Mucosa of stomach (tissue), 1 donor: ENCODE measurements around the gene ENO4.

ENCODE experiments used
- H3K27me3 ChIP-seq: one replicate; pipeline ENCODE4 v1.7.0; 2013; ENCODE audit warnings: mild to moderate bottlenecking, low read length; ENCODE audit not compliant: control insufficient read depth, insufficient read depth
- H3K36me3 ChIP-seq: one replicate; pipeline ENCODE4 v1.7.0; 2013; ENCODE audit warnings: low read length; ENCODE audit not compliant: control insufficient read depth, insufficient read depth
- H3K4me1 ChIP-seq: one replicate; pipeline ENCODE4 v1.7.0; 2013; ENCODE audit warnings: mild to moderate bottlenecking, low read length; ENCODE audit not compliant: control insufficient read depth, insufficient read depth
- H3K4me3 ChIP-seq: one replicate; pipeline ENCODE4 v1.7.0; 2013; ENCODE audit warnings: low read length
- H3K9ac ChIP-seq: one replicate; pipeline ENCODE4 v1.7.0; 2013; ENCODE audit warnings: mild to moderate bottlenecking, low read length, moderate library complexity
- H3K9me3 ChIP-seq: one replicate; pipeline ENCODE4 v1.7.0; 2013; ENCODE audit warnings: mild to moderate bottlenecking, low read length, moderate library complexity; ENCODE audit not compliant: control insufficient read depth
- donor health status: Pancreatic carcinoma.

The ENO4 gene

DNA sequence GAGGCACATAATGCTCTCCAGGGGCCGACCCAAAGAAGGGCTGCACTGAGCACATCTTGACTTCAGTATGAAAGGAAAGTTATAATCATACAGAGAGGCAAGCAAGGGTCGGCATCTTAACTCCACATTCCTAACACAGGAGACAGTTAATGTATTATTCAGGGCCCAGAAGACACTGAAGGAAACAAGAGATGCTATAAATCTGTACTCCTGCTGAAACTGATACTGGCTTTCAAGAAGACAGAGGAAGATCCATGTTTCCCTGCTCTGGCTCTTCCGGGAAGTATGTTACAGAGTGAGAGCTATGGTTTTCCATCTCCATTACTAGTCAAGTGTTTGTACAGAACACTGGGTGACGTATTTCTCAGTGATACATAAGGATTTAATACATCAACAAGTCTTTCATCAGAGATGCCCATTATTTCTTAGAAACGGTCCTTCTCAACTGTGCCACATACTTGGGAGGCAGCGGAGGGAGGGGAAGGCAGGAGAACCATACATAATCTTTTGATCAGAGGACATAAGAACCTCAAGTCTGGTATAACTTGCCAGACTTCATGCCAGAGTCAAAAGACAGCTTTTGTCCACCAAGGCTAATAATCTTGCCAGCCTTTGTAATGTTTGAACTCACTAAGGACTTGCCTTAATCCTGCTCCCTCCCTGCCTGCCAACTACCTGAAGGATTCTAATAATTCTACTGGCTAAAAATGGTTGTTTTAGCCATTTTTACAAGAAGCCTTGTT is 58.1 kb downstream of the ENO4 start:
- Histone ChIP-seq H3K36me3 (no peaks in the 10 kb centered on the region), H3K4me3 (no peak overlapping the region), H3K4me1 (no peaks in the 10 kb centered on the region), H3K9me3 (no peaks in the 10 kb centered on the region), H3K9ac (no peak overlapping the region), H3K27me3 (no peaks in the 10 kb centered on the region)

DNA sequence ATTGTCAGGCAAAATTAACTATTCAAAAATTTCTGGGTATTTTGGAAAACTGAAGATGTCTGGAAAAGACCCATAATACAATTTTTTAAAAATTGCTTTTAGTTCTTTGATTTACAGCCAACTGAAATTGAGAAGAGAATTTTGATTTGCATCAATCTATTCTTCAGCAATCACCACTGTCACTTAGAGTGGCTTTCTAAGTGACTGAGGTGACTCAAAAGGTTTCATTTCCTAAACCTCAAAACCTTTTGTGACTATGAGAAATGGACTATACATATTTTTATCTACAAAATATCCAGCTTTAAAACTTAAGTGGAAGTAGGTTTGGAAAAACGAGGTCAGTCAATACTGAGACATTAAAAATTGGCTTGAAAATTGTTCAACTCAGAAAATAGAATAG is 60.0 kb downstream of the ENO4 start:
- H3K36me3 ChIP-seq, result no peaks in the 10 kb centered on the region
- H3K4me1 ChIP-seq, result no peaks in the 10 kb centered on the region

DNA sequence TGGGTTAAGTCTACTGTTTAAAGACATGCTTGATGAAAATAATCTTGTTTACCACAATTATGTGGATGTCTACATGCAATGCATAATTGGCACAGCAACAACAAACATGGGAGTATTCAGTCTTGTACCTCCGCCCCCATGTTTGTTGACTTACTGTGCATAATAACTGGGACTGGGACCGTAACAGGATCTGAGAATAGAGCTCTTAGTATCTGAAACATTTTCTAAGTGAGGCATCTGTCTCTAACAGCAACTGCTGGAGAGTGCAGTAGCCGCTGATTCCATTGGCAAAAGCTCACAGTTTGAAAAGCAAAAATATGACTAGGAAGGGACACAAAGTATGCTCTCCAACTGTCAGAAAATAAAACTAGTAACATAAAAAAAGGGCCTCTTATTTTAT is 61.6 kb downstream of the ENO4 start:
- Histone ChIP-seq H3K36me3 (no peaks in the 10 kb centered on the region), H3K9ac (no peak overlapping the region)

More for the DNA sequence above, 60.0 kb downstream of the ENO4 start:
- Histone ChIP-seq H3K9ac (no peak overlapping the region), H3K4me3 (no peak overlapping the region), H3K9me3 (no peaks in the 10 kb centered on the region), H3K27me3 (no peaks in the 10 kb centered on the region)

DNA sequence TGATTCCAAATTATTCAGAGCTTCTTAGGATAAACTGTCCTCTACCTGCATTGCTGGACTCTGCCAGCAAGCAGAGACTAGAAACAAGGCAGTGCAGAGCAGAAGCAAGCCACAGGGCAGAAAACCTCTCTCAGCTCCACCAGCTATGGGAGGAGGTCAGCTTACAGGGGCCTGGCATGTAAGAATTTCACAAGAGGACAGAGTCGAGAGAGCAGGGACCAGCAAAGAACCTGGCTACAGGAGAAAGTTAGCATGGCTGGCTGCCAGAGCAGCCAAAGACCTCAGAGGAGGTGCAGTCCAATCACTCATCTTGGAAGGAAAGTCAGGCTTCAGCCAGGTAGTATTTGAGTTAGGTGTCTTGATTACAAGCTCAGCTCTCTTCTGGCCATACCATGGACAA is 62.9 kb downstream of the ENO4 start:
- Histone ChIP-seq H3K9me3 (no peaks in the 10 kb centered on the region), H3K4me1 (no peaks in the 10 kb centered on the region), H3K9ac (no peak overlapping the region), H3K4me3 (no peak overlapping the region), H3K27me3 (no peaks in the 10 kb centered on the region), H3K36me3 (no peaks in the 10 kb centered on the region)

More for the DNA sequence above, 61.6 kb downstream of the ENO4 start:
- H3K4me3 ChIP-seq, result no peak overlapping the region
- no peaks in the 10 kb centered on the region for H3K9me3 ChIP-seq
- H3K4me1 ChIP-seq, result no peaks in the 10 kb centered on the region
- no peaks in the 10 kb centered on the region for H3K27me3 ChIP-seq

DNA sequence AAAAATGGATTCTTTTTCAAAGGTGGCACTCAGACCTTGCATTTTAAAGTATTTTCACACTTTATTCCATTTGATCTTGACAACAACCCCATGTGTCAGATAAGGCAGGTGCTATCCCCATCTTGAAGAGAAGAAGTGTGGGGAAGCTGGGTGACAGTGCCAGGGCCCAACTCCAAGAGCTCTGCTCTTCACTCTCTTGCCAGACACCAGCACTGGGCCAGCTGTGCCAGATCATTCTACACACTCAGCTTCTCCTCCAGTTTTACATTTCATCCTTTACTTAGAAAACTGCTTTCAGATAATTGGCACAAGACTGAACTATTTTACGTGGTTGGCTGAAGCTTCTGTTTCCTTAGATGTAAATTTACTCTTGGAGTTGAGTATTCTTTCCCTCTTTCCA is 64.4 kb downstream of the ENO4 start:
- no peaks in the 10 kb centered on the region for H3K4me1 ChIP-seq
- H3K36me3 ChIP-seq, result no peaks in the 10 kb centered on the region
- no peaks in the 10 kb centered on the region for H3K9me3 ChIP-seq
- H3K4me3 ChIP-seq, result no peak overlapping the region
- H3K27me3 ChIP-seq, result no peaks in the 10 kb centered on the region
- no peak overlapping the region for H3K9ac ChIP-seq

DNA sequence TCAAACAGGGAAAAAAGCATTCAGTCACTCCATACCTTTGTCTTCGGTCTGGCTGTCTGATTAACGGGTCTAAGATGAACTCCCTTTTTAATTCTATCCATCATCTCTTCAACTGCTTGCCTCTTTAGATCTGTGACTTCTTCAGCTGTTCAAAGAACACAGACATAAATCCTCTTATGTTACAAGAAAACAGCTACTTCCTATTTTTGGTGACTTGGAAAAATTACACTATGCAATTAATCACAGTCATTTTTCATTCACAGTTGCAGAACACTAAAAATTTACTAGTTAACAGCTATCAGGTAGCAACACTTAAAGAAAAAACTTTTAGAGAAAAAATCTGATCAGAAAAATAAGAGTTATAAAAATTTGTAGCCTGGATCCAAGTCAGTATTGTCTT is 66.0 kb downstream of the ENO4 start:
- Histone ChIP-seq H3K27me3 (no peaks in the 10 kb centered on the region), H3K4me1 (no peaks in the 10 kb centered on the region), H3K36me3 (no peaks in the 10 kb centered on the region), H3K9me3 (no peaks in the 10 kb centered on the region), H3K4me3 (no peak overlapping the region), H3K9ac (no peak overlapping the region)

DNA sequence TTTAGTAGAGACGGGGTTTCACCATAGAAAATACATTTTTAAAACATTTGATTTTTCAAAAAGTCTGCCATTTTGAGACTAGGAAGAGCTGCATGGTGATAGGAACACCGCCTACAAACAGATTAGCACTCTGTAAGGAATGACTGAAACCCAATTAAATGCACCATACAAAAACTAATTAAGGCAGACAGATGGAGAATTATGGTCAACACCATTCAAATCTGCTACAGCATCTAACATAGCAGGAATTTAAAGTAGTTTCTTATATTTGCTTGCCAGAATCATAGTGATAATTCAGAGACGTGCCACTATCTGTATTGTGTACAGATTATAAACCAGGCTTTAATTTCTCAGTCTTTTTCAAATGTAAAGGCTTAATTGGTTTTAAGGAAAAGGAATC is 68.2 kb downstream of the ENO4 start:
- no peaks in the 10 kb centered on the region for H3K9me3 ChIP-seq
- H3K4me3 ChIP-seq, result no peak overlapping the region
- no peaks in the 10 kb centered on the region for H3K27me3 ChIP-seq
- H3K36me3 ChIP-seq, result no peaks in the 10 kb centered on the region
- H3K4me1 ChIP-seq, result no peaks in the 10 kb centered on the region
- no peak overlapping the region for H3K9ac ChIP-seq

DNA sequence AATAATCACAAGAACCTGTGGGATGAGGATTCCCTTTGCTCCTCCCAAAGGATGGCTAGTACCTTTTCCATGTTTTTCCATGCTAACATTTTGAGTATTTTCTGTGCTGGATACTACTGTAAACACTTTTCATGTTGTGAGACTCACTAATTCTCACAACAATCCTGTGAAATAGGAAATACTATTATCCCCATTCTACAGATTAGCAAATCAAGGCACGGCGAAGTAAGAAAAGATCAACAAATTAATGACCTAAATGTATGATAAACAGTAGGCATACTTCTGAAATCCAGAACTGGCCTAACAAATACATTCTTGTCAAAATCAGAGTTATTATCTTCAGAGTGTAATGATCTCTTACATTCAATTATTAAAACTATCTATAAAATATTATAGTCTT is 69.3 kb downstream of the ENO4 start:
- Histone ChIP-seq H3K9ac (no peak overlapping the region), H3K4me3 (no peak overlapping the region), H3K4me1 (no peaks in the 10 kb centered on the region), H3K9me3 (no peaks in the 10 kb centered on the region), H3K27me3 (no peaks in the 10 kb centered on the region), H3K36me3 (no peaks in the 10 kb centered on the region)

DNA sequence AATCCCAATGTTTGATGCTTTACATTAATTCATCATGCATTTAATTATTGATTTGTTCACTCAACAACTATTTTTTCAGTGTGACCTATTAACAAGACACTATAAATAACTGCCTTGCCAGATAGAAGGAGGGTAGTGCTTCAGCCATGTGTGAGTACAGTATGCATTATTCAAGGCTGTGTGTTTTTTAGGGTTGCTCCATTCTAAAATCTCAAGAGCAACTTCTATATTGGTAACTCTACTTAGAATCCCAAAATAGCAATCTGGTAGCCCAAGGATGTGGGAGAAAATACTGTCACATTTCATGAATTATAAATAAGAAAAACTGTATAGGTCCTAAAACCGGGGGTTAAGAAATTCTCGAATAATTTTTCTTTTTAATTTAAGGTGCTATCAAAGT is 69.9 kb downstream of the ENO4 start:
- Histone ChIP-seq H3K27me3 (no peaks in the 10 kb centered on the region), H3K9me3 (no peaks in the 10 kb centered on the region), H3K36me3 (no peaks in the 10 kb centered on the region), H3K9ac (no peak overlapping the region), H3K4me3 (no peak overlapping the region), H3K4me1 (no peaks in the 10 kb centered on the region)

DNA sequence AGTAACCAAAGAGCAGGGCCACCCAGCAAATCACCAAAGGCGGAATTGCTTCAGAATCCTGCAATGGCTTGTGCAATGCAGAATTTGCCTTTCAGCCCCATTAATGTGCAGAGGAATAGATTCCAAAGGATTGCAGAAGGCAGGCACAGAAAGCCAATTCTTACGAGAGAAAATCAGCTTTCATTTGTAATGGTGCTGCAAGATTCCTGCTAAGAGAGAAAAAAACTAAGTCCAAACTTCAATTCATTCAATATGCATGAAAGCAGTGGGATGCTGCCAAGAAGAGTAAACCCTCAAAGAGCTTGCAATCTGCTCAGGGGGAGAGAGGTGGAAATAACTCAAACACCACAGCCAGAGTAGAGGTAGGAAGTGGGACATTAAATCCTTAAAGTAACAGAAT is 70.4 kb downstream of the ENO4 start:
- H3K4me3 ChIP-seq, result no peak overlapping the region

DNA sequence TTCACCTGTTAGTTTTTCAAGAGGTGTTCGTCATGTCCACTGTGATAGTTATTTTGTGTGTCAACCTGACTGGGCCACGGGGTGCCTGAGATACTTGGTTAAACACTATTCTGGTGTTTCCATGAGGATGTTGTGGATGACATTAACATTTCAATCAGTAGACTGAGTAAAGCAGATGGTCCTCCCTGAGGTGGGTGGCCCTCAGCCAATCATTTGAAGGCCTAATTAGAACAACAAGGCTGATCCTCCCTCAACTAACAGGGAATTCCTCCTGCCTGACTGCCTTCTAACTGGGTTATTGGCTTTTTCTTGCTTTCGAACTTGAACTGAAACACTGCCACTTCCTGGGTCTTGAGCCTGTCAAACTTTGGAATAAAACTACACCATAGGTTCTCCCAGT is 75.8 kb downstream of the ENO4 start:
- H3K9ac ChIP-seq, result no peak overlapping the region
- H3K9me3 ChIP-seq, result no peaks in the 10 kb centered on the region
- H3K27me3 ChIP-seq, result no peaks in the 10 kb centered on the region
- H3K4me3 ChIP-seq, result no peak overlapping the region
- H3K4me1 ChIP-seq, result no peaks in the 10 kb centered on the region
- no peaks in the 10 kb centered on the region for H3K36me3 ChIP-seq

More for the DNA sequence above, 70.4 kb downstream of the ENO4 start:
- Histone ChIP-seq H3K9me3 (no peaks in the 10 kb centered on the region), H3K4me1 (no peaks in the 10 kb centered on the region), H3K9ac (no peak overlapping the region), H3K36me3 (no peaks in the 10 kb centered on the region), H3K27me3 (no peaks in the 10 kb centered on the region)

DNA sequence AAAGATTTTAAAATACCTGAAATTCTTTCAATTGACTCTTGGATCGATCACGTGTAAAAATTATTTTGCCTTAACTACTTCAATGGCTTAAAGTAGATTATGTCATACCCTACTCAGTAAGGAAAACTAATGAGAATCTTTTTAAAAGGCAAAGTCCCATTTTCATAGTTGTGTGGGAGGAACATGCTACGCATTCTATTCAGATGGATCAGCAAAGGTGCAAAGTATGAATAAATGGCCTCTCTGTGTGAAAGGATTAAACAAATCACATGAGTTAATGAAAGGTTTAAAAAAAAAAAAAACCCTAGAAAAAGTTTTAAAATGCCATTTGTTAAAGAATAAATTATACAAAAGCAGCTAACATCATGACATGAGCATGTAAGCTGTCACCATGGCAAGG is 77.1 kb downstream of the ENO4 start:
- Histone ChIP-seq H3K36me3 (no peaks in the 10 kb centered on the region), H3K9ac (no peak overlapping the region), H3K4me3 (no peak overlapping the region), H3K4me1 (no peaks in the 10 kb centered on the region), H3K9me3 (no peaks in the 10 kb centered on the region), H3K27me3 (no peaks in the 10 kb centered on the region)

DNA sequence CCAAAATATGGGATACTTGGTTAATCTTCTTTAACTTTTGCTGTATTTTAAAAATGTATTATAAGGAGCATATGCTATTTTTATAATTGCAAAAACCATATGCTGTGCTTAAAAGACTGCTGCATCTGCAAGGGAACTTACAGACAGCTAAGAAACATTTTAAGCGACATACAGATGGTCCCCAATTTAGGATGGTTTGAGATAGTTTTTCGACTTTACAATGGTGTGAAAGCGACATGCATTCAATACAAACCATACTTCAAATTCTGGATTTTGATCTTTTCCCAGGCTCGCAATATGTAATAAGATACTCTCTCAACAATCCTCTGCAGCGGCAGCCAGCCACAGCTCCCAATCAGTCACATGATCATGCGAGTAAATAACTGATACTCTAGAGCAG is 82.5 kb downstream of the ENO4 start:
- Histone ChIP-seq H3K4me1 (no peaks in the 10 kb centered on the region), H3K9ac (no peak overlapping the region), H3K4me3 (no peak overlapping the region), H3K27me3 (no peaks in the 10 kb centered on the region), H3K36me3 (no peaks in the 10 kb centered on the region), H3K9me3 (no peaks in the 10 kb centered on the region)
